Loucy (cell line): ENCODE measurements around the gene ESR2.

Experiments used
- H2AFZ ChIP-seq: fragments of 200-600 bp; sonication (generic); 2 replicates; pipeline ENCODE4 v1.6.0; 2016; ENCODE audit warnings: antibody characterized with exemption, mild to moderate bottlenecking, low read length, moderate library complexity
- H3F3A ChIP-seq: fragments of 200-600 bp; 2 replicates; pipeline ENCODE4 v1.6.0; 2016; ENCODE audit warnings: antibody characterized with exemption, low read depth, mild to moderate bottlenecking
- H3K27me3 ChIP-seq: fragments of 200-600 bp; sonication (generic); 2 replicates; pipeline ENCODE4 v1.6.1; 2014; ENCODE audit warnings: low read length, mild to moderate bottlenecking; ENCODE audit not compliant: insufficient read depth, poor library complexity, severe bottlenecking
- H3K36me3 ChIP-seq: fragments of 200-600 bp; sonication (generic); 2 replicates; pipeline ENCODE4 v1.6.1; 2016; ENCODE audit warnings: low read length; ENCODE audit not compliant: insufficient read depth
- H3K4me1 ChIP-seq: fragments of 200-600 bp; sonication (generic); 2 replicates; pipeline ENCODE4 v1.5.1; 2014; ENCODE audit warnings: low read length, mild to moderate bottlenecking; ENCODE audit not compliant: insufficient read depth, poor library complexity, severe bottlenecking
- H3K4me2 ChIP-seq: fragments of 200-600 bp; sonication (generic); 2 replicates; pipeline ENCODE4 v1.6.0; 2014; ENCODE audit warnings: antibody characterized with exemption, low read length, low read depth, mild to moderate bottlenecking; ENCODE audit not compliant: poor library complexity, severe bottlenecking
- H3K4me3 ChIP-seq: fragments of 200-600 bp; sonication (generic); 2 replicates; pipeline ENCODE4 v1.5.1; 2014; ENCODE audit warnings: low read length, mild to moderate bottlenecking, mixed read lengths; ENCODE audit not compliant: poor library complexity, severe bottlenecking
- H3K79me2 ChIP-seq: fragments of 200-600 bp; sonication (generic); 2 replicates; pipeline ENCODE4 v1.6.1; 2014; ENCODE audit warnings: low read length; ENCODE audit not compliant: insufficient read depth
- H3K9ac ChIP-seq: fragments of 200-600 bp; sonication (generic); 2 replicates; pipeline ENCODE4 v1.6.0; 2014; ENCODE audit warnings: mild to moderate bottlenecking, low read depth, low read length, moderate library complexity; ENCODE audit not compliant: poor library complexity, severe bottlenecking
- H3K9me2 ChIP-seq: fragments of 200-600 bp; sonication (generic); replicated peaks from 2 replicates; pipeline ENCODE4 v1.6.1; 2016; ENCODE audit warnings: low read depth, low read length, mixed read lengths
- H3K9me3 ChIP-seq: fragments of 200-600 bp; sonication (generic); 2 replicates; pipeline ENCODE4 v1.6.1; 2014; ENCODE audit warnings: mild to moderate bottlenecking, antibody characterized with exemption, low read length, low read depth; ENCODE audit not compliant: insufficient read depth
- H4K20me1 ChIP-seq: fragments of 200-600 bp; sonication (generic); 2 replicates; pipeline ENCODE4 v1.6.0; 2014; ENCODE audit warnings: antibody characterized with exemption, low read length, mild to moderate bottlenecking; ENCODE audit not compliant: insufficient read depth, poor library complexity, severe bottlenecking
- CTCF ChIP-seq: fragments of 200-600 bp; sonication (generic); conservative IDR thresholded peaks from 2 replicates; pipeline ENCODE4 v1.5.1; 2014; ENCODE audit warnings: mild to moderate bottlenecking, antibody characterized with exemption, low read length
- EZH2phosphoT487 ChIP-seq: fragments of 200-600 bp; IDR thresholded peaks from 2 replicates; pipeline ENCODE4 v1.6.1; 2018; ENCODE audit warnings: antibody characterized with exemption, mild to moderate bottlenecking, moderate library complexity, borderline replicate concordance

ESR2 gene

DNA sequence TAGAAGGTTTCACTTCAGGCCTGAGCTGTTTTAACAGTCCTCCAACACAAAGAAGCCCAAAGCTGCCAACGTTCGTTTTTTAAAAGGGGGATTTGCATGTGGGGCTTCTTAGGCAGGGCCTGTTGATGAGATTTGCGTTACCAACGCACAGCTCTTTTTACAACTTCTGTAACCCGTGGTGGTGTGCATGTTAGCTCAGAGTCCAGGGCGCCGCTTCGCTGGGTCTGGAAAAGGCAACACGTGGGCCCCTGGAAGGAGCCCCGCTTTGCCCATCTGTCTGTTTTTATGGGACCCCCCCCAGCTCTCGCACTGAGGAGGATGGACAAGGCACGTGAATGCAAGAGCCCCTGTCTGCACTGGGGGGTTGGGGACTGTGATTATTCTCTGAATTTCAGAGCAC lies 84.0 kb downstream of the ESR2 start:
- no peak for TF ChIP-seq CTCF
- no peak for TF ChIP-seq EZH2phosphoT487
- H3K4me1 ChIP-seq: no peaks in the 10 kb centered on the region
- H3K79me2 ChIP-seq: no peaks in the 10 kb centered on the region
- H3K4me2 ChIP-seq: no peak overlapping the region
- no peaks in the 10 kb centered on the region for H3K27me3 ChIP-seq
- H3K9me2 ChIP-seq: no peaks in the 10 kb centered on the region
- H3K36me3 ChIP-seq: peaks cover 41% of the 10 kb centered on the region
- H3F3A ChIP-seq: no peaks in the 10 kb centered on the region
- no peak overlapping the region for H3K9ac ChIP-seq
- H3K4me3 ChIP-seq: no peak overlapping the region
- no peaks in the 10 kb centered on the region for H4K20me1 ChIP-seq
- no peaks in the 10 kb centered on the region for H3K9me3 ChIP-seq
- H2AFZ ChIP-seq: no peak overlapping the region

- Histone ChIP-seq H3K4me1 (no peaks in the 10 kb centered on the region), H3K9ac (no peak overlapping the region), H3K36me3 (peaks cover 36% of the 10 kb centered on the region), H3K4me2 (no peak overlapping the region), H3F3A (no peaks in the 10 kb centered on the region), H3K79me2 (no peaks in the 10 kb centered on the region), H3K4me3 (no peak overlapping the region), H3K9me2 (no peaks in the 10 kb centered on the region), H3K27me3 (no peaks in the 10 kb centered on the region), H2AFZ (no peak overlapping the region), H4K20me1 (no peaks in the 10 kb centered on the region), H3K9me3 (no peaks in the 10 kb centered on the region)
- TF ChIP-seq CTCF (no peak), EZH2phosphoT487 (no peak)
These were observed 84.6 kb downstream of the ESR2 start for GRCh38 chr14:64209444-64210131.

DNA sequence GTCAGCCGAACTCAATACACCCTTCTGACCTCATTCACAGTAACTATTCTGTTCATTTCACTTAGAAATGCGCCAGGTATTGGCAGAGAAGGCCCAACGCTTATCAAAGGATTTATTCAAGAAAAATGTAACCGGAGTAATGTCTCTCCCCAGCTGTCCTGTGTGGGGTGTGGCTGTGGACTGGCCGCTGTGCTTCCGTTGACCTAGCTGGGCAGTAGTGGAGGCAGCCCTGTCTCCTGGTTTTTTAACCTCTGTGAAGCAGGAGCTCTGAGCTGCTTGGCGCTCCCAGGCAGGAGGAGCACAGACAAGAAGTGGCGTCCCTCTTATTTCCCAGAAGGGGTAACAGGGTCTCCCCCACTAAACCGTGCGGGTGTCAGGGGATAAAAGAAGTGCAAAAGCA lies 85.2 kb downstream of the ESR2 start:
- Histone ChIP-seq H3K9ac (no peak overlapping the region), H3K79me2 (no peaks in the 10 kb centered on the region), H3K9me3 (no peaks in the 10 kb centered on the region), H3K36me3 (peaks cover 32% of the 10 kb centered on the region), H4K20me1 (no peaks in the 10 kb centered on the region), H3K4me1 (no peaks in the 10 kb centered on the region), H3K27me3 (no peaks in the 10 kb centered on the region), H3K4me3 (no peak overlapping the region), H2AFZ (no peak overlapping the region), H3K4me2 (no peak overlapping the region), H3F3A (no peaks in the 10 kb centered on the region), H3K9me2 (no peaks in the 10 kb centered on the region)
- TF ChIP-seq EZH2phosphoT487 (no peak), CTCF (no peak)
